ENCODE data around the gene ZNF599. TPM values are rescaled to one million over a fixed set of nuclear protein-coding genes. Genes with fewer than 3 reads are reported as not detected.

ZNF599 gene
- total and polyA plus RNA-seq, 2 of the 13 experiments (the other 11 are each of a cell fraction or from before 2014, with no cell fraction given), result 5.8 to 7.3 TPM

DNA sequence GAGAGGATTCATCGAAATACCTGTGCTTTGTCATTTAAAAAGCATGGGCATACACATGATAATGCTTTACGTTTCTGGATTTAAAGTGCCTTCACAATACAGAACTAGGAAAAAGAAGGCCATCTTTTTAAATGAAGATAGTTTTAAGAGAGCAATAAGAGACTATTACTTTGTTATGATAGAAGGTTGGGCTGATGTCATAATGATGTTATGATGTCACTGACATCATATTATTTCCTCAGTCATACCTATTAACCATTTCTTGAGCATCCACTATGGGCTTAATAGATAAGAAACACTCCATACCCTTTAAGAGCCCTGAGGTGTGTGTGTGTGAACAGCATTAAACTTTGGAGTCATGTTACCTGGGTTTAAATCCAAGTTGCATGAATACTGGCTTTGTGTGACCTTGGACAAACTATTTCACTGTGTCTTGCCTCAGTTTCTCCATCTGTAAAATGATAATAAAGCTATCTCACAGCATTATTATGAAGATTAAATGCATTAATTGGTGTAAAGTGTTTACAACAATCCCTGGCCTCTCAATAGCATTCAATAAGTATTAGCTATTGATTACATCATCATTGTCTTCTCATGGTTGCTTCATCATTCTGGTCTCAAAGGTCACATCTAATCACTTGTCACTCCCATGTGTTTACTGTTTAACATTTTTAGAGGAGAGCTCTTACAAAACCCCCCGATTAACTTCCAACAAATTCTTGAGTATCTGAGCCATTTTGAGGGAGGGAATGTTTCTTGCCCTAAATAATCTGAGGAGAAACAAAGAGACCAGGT is 27.9 kb downstream of the ZNF599 start:
- peaks cover 22% of the 10 kb centered on the region for H3K4me1 ChIP-seq (ENCODE audit: insufficient read depth, low read length)
- in situ Hi-C loops (cut with HindIII; ENCODE audit: extremely low pct_ligation_motif_present, low pct_unique_long_range_greater_than_20kb) (no loop called here), intact Hi-C loops (cut with micrococcal nuclease; ENCODE audit: unreplicated experiment) (no loop called here)
- WGBS (ENCODE audit: low lambda C conversion rate), result 69% methylated on average over 3 of the region's 3 CpGs
- no peak overlapping the region for H2AFZ ChIP-seq (ENCODE audit: low read length)
- CTCF ChIA-PET (ENCODE audit: low intra/inter-chr PET ratio, low total read pairs), result no interaction called here
- peak overlapping the region; percentile 55 for H3K27ac ChIP-seq (ENCODE audit: extremely low read length, insufficient read depth, low read length)
- H3K4me3 ChIP-seq (replicated peaks in 1 of 3; ENCODE audit: insufficient read depth in 1 of 3, low read depth in 2 of 3, low read length in 3 of 3), result no peak overlapping the region
- ATAC-seq, result peak; percentile 38; the same call in 2 of the 3 replicates
- H4K20me1 ChIP-seq (ENCODE audit: insufficient read depth, low read length), result no peaks in the 10 kb centered on the region
- DNase-seq (ENCODE audit: low spot score), result peak; percentile 64
- no peaks in the 10 kb centered on the region for H3K27me3 ChIP-seq (ENCODE audit: control insufficient read depth in 1 of 2, insufficient read depth in 2 of 2, low read length in 2 of 2)
- FAIRE-seq, result peak; percentile 8
- H3K9me3 ChIP-seq (ENCODE audit: low read length), result peaks cover 11% of the 10 kb centered on the region; the same call in 1 of the 2 replicates
- no peaks in the 10 kb centered on the region for H3K79me2 ChIP-seq (ENCODE audit: insufficient read depth, low read length)
- POLR2A ChIA-PET, result interaction anchor here (0.6 to 2.4 kb wide), 3 partner anchors 10 to 251 kb away, joined by 4 to 10 read pairs (median 6); partner anchors contain the start of gene ZNF181
- H3K9ac ChIP-seq (ENCODE audit: insufficient read depth, low read depth, low read length), result no peak overlapping the region
- BruUV-seq (replicated peaks), result no TSS peak
- H3K4me2 ChIP-seq (ENCODE audit: low read depth, low read length), result peak overlapping the region; percentile 49
- H3K36me3 ChIP-seq (replicated peaks in 1 of 2; ENCODE audit: control insufficient read depth in 1 of 2, insufficient read depth in 2 of 2, low read length in 2 of 2), result 0 out of 5 replicates have a peak, but pooled peaks cover 0 to 2% of the 10 kb centered on the region in 2 experiments
- TF ChIP-seq ZNF256 (CRISPR knock-in tag; conservative IDR thresholded peaks at IDR 0.05), result no peak
- no peak for TF ChIP-seq SOX6 (IDR thresholded peaks at IDR 0.05)
- peak; percentile 81 for TF ChIP-seq SOX6 (CRISPR knock-in tag; IDR thresholded peaks at IDR 0.05)
- TF ChIP-seq, protein P1, sequence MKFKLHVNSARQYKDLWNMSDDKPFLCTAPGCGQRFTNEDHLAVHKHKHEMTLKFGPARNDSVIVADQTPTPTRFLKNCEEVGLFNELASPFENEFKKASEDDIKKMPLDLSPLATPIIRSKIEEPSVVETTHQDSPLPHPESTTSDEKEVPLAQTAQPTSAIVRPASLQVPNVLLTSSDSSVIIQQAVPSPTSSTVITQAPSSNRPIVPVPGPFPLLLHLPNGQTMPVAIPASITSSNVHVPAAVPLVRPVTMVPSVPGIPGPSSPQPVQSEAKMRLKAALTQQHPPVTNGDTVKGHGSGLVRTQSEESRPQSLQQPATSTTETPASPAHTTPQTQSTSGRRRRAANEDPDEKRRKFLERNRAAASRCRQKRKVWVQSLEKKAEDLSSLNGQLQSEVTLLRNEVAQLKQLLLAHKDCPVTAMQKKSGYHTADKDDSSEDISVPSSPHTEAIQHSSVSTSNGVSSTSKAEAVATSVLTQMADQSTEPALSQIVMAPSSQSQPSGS (CRISPR knock-in tag; IDR thresholded peaks at IDR 0.05), result peak; percentile 65; the same call in 1 of the 2 replicates
- TF ChIP-seq THAP11 (CRISPR knock-in tag; IDR thresholded peaks at IDR 0.05), result peak; percentile 73
- TF ChIP-seq HNF4G (IDR thresholded peaks at IDR 0.05; ENCODE audit: borderline replicate concordance, low read depth, low read length), result peak; percentile 53; the same call in 1 of the 2 replicates
- TF ChIP-seq HNF4G (CRISPR knock-in tag; IDR thresholded peaks at IDR 0.05; ENCODE audit: borderline replicate concordance, low read depth), result no peak
- TF ChIP-seq CREB1 (IDR thresholded peaks at IDR 0.05), result peak; percentile 48; the same call in 1 of the 2 replicates
- 0 out of 2 replicates have a peak, but pooled peaks have one; percentile 25 for TF ChIP-seq CREB1 (CRISPR knock-in tag; IDR thresholded peaks at IDR 0.05)
- peak; percentile 94 for TF ChIP-seq ATF7 (IDR thresholded peaks at IDR 0.05)
- no peak for TF ChIP-seq ATF7 (CRISPR knock-in tag; IDR thresholded peaks at IDR 0.05)
- TF ChIP-seq ZNF577 (CRISPR knock-in tag; IDR thresholded peaks at IDR 0.05; ENCODE audit: borderline replicate concordance, low read depth), result no peak
- TF ChIP-seq, protein P2, sequence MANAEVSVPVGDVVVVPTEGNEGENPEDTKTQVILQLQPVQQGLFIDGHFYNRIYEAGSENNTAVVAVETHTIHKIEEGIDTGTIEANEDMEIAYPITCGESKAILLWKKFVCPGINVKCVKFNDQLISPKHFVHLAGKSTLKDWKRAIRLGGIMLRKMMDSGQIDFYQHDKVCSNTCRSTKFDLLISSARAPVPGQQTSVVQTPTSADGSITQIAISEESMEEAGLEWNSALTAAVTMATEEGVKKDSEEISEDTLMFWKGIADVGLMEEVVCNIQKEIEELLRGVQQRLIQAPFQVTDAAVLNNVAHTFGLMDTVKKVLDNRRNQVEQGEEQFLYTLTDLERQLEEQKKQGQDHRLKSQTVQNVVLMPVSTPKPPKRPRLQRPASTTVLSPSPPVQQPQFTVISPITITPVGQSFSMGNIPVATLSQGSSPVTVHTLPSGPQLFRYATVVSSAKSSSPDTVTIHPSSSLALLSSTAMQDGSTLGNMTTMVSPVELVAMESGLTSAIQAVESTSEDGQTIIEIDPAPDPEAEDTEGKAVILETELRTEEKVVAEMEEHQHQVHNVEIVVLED (CRISPR knock-in tag; IDR thresholded peaks at IDR 0.05; ENCODE audit: borderline replicate concordance), result 0 out of 2 replicates have a peak, but pooled peaks have one; percentile 14
- 0 out of 2 replicates have a peak, but pooled peaks have one; percentile 22 for TF ChIP-seq CHD4 (IDR thresholded peaks at IDR 0.05; ENCODE audit: borderline replicate concordance, low read length)
- TF ChIP-seq BCL6 (CRISPR knock-in tag; IDR thresholded peaks at IDR 0.05), result peak; percentile 40; the same call in 1 of the 2 replicates
- peak; percentile 40; the same call in 1 of the 2 replicates for TF ChIP-seq SOX5 (CRISPR knock-in tag; IDR thresholded peaks at IDR 0.05; ENCODE audit: borderline replicate concordance)
- TF ChIP-seq NCOR1 (IDR thresholded peaks at IDR 0.05; ENCODE audit: borderline replicate concordance, low read length), result peak; percentile 59; the same call in 1 of the 2 replicates
- peak; percentile 27; the same call in 1 of the 2 replicates for TF ChIP-seq SAP130 (CRISPR knock-in tag; IDR thresholded peaks at IDR 0.05; ENCODE audit: low read depth)
- TF ChIP-seq CREM (IDR thresholded peaks at IDR 0.05), result 0 out of 2 replicates have a peak, but pooled peaks have one; percentile 13
- TF ChIP-seq CREM (CRISPR knock-in tag; IDR thresholded peaks at IDR 0.05), result no peak
- TF ChIP-seq ARID2 (CRISPR knock-in tag; IDR thresholded peaks at IDR 0.05; ENCODE audit: borderline replicate concordance), result no peak

Measured in HepG2 (cell line).